Measurements from ENCODE around the gene CCDC149.

CCDC149 gene

GRCh38 chr4:24912252-24913118 is at the start of gene CCDC149:
Gene CCDC149 (minus strand): TSS chr4:24913042. CDS start chr4:24912864, 178 bp downstream.
- DNase-seq = no peak

GRCh38 chr4:24957886-24958285 is 45.0 kb upstream of the CCDC149 start:
- DNase-seq = no peak

- DNase-seq = no peak
Observed at GRCh38 chr4:24956763-24957162, 43.9 kb upstream of the CCDC149 start.

DNA sequence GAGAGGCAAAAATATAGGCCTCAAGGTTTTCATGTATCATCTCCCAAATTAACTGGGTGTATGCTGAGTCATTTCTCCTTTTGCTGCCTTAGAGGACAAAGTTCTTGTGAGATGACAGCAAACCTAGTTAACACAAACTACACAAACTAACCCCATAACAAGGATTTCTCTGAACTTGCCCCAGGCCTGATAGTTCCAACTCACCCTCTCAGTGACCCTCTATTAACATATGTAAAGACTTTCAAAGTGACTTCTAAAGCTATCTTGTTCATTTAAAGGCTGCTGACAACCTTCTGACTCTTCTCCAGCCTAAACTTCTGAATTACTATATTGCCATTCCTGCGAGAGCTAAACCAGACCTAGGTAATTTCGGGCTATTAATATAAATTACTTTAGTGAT is 43.2 kb upstream of the CCDC149 start:
- no peak for DNase-seq

GRCh38 chr4:24952667-24953066 is 39.8 kb upstream of the CCDC149 start:
- DNase-seq = no peak

DNA sequence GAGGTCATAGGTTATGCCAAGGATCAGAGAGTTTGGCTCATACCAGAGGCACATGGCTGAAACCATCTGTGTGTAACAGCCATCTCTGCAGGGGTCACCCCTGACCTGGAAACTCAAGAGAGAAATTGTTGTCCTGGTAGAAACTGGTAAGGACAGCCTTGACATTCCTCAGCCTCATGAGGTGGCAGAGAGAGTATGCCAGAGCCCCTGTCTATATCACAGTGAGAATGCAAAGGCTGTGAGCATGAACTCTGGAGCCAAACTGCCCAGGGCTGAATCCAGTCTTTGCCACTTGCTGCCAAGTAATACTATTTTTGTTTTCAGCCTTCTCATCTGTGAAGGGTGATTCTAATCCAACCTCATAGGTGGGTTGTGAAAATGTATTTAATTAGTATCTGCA is 37.1 kb upstream of the CCDC149 start:
- no peak for DNase-seq

- DNase-seq = no peak
Observed at GRCh38 chr4:24937917-24938281, 25.1 kb upstream of the CCDC149 start.

GRCh38 chr4:24937176-24937916 is 24.5 kb upstream of the CCDC149 start:
- DNase-seq = no peak

DNA sequence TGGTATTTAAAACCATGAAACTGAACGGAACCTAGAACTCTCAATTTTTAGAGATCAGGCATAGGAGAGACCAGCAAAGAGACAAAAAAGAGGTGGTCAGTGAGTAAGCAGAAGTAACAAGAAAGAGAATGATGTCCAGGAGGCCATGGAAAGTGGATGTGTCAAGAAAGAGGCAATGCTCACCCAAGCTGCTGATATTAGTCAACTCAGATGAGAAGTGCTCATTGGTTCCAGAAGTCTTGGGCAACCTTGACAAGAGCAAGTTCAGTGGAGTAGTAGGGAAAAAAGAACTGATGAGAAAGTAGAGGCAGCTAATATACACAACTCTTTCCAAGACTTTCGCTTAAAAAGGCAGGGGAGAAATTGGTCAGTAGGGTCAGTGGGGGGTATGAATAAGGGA is 23.0 kb upstream of the CCDC149 start:
- DNase-seq = no peak

- DNase-seq = no peak
Observed at GRCh38 chr4:24934311-24934710, 21.5 kb upstream of the CCDC149 start.

DNA sequence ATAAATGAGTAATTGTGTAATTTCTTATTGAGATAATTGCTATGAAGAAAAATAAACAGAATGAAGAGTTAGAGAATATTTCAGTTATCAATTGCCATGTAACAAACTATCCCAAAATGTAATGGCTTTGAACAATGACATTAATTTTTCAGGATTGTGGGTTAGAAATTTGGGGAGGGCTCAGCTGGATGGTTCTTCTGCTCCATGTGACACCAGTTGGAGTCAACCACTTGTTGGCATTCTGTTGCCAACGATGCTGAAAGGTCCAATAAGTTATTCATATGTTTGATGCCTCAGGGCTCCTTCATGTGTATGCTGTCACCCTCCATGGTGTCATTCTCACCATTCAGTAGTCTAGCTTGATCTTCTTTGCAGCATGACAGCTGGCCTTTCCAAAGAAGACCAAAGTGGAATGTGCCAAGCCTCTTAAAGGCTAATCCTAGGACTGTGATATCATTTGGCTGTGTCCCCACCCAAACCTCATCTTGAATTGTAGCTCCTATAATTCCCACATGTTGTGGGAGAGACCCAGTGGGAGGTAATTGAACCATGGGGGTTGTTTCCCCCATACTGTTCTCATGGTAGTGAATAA is 20.9 kb upstream of the CCDC149 start:
- no peak for DNase-seq

DNA sequence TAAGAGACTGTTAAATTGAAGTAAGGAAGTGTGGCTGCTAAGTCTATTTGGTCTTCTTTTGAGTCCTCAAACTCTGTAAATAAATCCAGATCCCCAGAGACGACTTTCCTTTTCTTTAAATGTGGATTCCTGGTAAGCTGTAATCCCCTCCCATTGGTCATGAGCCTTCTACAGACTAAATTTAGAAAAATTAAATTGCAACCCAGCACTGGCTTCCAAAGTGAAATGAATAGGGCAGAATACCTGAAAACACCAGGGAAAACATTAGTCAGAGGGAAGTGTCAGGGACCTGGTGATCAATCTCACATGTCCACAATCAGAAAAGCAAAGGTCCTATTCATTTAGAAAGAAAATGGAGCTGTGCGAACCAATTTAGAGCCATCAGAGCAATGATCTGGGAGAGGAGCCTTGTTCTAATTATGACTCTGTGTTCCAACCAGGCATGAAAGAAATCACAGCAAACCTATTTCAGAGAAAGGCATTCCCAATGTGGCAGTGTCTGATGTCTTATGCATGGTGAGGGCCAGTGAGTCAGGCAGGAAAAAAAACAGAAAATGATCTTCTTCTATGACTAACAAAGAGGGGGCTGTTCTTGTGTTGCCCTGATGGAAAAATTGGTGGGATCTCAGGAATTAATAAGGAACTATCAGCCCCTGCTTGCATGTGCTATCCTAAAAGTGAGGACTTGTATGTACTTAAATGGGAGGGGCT is 19.8 kb upstream of the CCDC149 start:
- no peak for DNase-seq

DNA sequence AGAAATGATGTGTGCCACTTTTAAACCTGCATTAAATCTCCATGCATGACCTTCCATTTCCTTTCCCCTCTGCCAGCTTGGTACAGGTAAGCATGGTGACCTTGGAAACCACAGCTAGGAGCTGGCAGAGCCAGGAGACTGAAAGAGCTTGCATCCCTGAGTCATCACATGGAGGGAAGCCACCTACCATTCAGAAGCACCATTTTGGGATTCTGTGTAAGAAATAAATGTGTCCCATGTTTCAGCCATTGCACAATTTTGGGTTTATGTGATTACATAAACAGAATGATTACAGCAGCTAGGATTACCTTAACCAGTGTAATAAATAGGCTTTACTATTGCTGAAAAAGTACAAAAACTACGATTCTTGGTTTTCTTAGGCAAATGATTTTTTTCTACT is 17.3 kb upstream of the CCDC149 start:
- no peak for DNase-seq

DNA sequence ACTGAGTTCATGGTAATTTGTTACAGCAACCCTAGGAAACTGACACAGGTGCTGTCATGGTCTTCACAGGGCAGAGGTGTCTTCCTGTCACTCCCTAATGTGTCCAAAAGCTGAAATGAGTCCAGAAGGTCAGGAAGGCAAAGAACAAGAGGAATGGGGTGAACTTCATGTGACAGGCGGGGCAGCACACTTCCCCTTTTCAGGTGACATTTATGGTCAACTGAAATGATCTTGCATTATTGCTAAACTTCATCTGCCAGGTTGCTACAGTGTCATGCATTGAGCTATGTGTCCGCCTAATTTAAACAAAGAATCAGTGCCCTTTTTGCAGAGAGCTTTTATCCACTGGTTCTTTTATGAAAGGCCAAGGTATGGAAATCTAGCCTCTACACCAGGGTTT is 15.9 kb upstream of the CCDC149 start:
- DNase-seq = no peak

- no peak for DNase-seq
Observed at GRCh38 chr4:24927049-24927448, 14.2 kb upstream of the CCDC149 start.

DNA sequence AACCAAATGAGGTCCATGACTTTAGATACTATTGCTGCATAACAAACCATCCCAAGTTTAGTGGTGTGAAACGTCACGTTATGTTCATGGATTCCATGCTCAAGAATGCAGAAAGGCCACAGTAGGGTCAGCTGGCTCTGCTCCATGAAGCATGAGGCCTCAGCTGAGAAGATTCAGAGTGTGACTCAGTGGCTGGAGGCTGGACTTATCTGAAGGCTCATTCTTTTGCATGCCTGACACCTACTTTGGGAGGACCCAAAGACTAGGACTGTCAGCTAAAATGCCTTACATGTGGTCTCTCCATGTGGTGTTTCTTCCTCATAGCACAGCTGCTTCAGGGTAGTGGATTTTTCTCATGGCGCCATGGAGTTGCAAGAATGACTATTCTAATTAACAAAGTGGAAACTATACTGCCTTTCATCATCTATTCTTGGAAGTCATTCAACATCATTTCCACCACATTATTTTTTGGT is 11.5 kb upstream of the CCDC149 start:
- DNase-seq = no peak

DNA sequence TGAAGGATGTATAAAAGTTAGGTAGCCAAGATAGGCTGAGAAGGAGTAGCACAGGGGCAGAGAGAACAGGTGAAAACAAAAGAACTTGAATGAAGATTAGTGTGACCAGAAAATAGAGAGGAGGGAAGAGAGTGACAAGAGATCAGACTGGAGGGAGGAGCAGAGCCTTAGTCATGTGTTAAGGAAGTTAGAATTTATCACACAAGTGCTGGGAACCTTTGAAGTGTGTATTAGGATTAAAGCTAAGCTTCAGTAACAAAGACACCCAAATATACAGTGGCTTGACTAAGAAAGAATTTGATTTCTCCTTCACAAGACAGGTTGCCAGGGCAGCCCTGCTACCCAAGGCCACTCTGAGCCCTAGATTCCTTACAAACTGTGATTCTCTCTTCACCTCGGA is 10.7 kb upstream of the CCDC149 start:
- DNase-seq = no peak

- DNase-seq = no peak
Observed at GRCh38 chr4:24923002-24923401, 10.2 kb upstream of the CCDC149 start.

DNA sequence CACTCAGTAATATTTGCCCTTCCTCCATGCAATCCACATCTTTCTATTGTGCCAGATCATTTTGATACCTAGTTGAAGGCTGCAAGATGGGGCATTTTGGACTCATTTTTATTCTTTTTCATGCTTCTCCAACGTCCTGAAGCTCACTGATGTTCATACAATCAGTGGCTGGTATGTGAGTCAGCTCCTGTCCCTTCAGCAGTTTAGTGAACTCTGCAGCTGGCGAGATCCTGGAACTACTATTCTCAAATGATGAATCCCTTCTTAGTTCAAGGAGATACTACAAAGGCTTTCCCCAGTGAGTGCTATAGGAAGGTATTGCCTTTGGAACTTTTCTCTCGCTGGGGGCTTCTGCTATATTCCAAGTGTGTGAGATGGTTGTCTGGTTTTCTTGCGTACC is 9.6 kb upstream of the CCDC149 start:
- no peak for DNase-seq

DNA sequence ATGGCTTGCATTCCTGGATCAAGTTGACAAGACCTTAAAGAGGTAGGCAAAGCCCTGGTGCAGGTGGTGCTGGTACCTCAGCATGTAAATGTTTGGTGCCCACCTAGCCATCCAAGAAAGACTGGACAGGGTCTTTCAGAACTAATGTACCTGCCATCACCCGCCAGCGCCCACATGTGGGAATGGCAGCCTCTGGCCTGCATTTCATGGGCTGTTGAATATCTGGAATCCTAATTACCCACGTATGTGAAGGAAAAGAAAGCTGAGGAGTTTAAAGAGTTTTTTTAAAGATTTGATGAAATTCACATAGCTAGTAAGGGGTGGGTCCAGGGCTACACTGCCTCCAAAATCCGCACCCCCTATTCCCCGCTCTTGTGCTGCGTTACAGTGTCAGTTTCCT is 8.6 kb upstream of the CCDC149 start:
- DNase-seq = no peak

- no peak for DNase-seq
Observed at GRCh38 chr4:24920008-24920407, 7.2 kb upstream of the CCDC149 start.

DNA sequence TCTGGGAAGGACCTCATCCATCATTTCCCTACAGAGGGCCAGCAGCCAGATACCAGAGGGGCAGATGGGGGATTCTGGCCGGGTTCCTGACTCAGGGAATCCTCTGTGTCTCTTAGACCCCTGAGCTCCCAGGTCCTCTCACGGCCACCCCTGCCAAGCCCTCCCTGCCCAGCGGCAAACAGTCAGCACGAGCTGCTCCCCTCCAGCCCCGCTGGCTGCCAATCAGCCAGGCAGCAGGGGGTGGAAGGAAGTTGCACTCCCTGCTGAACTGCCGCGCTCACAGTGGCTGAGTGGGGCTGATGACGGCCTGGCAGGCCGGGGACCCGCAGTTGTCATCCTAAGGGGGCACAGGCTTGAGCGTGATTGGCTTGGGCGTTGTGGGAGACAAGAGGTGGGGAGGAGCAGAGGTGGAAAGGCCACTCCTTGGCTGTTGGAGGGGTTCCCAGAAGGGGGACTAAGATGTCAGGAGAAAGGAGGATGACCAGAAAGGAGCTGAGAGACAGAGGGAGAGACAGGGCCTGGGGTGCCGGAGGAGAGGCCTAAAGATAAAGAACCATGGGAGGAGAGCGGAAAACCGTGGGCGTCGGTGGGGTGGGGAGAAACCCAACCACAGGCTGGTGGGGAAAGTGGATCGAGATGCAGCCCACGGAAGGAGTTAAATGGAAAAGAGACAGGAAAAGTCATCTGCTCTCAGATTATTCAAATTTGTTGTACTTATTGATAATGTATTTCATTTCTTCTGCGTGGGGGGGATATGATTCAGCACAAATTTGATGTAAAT is 4.4 kb upstream of the CCDC149 start:
- DNase-seq = no peak

Measured in stimulated activated CD4-positive, alpha-beta T cell treated with anti-CD3 and anti-CD28 coated beads, Interleukin-4, amount 100 ng/mL, for 24 hours (primary cell).